ENCODE results near the gene OR2H2. TPM values are rescaled to one million over a fixed set of nuclear protein-coding genes. Genes with fewer than 3 reads are reported as not detected.

OR2H2 gene
- total and polyA plus RNA-seq, 4 experiments from 2014 or later: not detected

DNA sequence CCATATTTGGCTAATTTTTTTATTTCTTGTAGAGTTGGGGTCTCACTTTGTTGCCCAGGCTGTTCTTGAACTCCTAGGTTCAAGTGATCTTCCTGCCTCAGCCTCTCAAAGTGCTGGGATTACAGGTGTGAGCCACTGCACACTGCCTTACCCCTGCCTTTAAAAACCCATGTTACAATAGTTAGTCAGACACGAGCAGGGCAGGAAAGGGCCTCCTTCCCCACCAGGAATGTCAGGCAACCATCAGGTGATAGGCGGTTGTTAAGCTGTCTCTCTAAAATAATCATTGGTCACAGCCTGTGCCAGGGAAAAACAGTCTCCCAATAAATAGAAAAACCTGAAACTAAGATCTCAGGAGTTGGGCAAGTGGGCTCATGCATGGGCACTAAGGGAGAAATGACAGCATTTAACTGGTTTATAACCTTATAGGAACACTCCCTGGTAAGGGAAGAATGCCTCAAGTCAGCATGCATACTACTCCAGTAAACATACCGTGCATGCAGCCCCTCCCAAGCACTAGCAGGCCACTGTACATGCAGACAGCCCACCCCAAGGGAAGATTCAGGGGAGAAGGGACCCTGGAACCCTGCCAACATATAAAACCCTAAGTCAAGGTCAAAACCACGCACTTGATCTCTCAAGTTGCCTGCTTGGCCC, 8.4 kb downstream of the OR2H2 start:
- Mint-ChIP-seq H3K36me3 (no peaks in the 10 kb centered on the region), H3K4me1 (peaks cover 0 to 1% (median 0%) of the 10 kb centered on the region in 4 donors), H3K4me3 (no peak overlapping the region), H3K27ac (no peak overlapping the region), H3K27me3 (peaks cover 5 to 15% of the 10 kb centered on the region in 2 donors), H3K9me3 (no peaks in the 10 kb centered on the region)
- Histone ChIP-seq H3K36me3 (ENCODE audit: insufficient read depth, low read length) (no peaks in the 10 kb centered on the region), H3K27ac (ENCODE audit: low read depth, low read length) (no peak overlapping the region), H3K4me1 (ENCODE audit: insufficient read depth, low read length) (no peaks in the 10 kb centered on the region), H3K27me3 (ENCODE audit: insufficient read depth, low read length) (peaks cover 15% of the 10 kb centered on the region), H3K9me3 (ENCODE audit: control insufficient read depth in 1 of 2, low read length in 2 of 2) (no peaks in the 10 kb centered on the region), H3K4me3 (ENCODE audit: low read length in 2 of 2) (no peak overlapping the region)
- ChIA-PET CTCF (ENCODE audit: partially characterized antibody) (no interaction called here), POLR2A (ENCODE audit: partially characterized antibody) (no interaction called here)
- DNase-seq: no peak
- intact Hi-C loops (cut with micrococcal nuclease): no loop called here

DNA sequence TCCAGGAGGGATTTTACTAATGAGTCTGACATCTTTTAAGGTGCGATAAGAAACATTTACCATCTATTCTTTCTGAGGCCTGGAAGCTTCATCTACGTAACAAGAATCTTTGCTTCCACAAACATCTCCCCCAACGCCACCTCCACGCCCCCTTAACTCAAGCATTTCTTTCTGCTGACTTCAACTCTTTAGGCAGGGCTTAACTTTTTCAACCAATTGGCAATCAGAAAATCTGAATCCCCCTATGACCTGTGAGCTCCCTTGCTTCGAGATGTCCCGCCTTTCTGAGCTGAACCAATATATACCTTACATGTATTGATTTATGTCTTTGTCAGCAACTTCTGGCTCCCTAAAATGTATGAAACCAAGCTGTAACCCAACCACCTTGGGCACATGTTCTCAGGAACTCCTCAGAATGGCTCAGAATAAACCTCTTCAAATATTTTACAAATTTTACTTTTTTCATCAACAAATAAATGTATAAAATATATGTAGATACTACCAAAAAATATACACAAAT, 11.5 kb downstream of the OR2H2 start:
- POLR2A ChIA-PET (ENCODE audit: partially characterized antibody): no interaction called here
- peaks cover 5% of the 10 kb centered on the region for H3K27me3 ChIP-seq (ENCODE audit: insufficient read depth, low read length)
- no peak overlapping the region for H3K27ac ChIP-seq (ENCODE audit: low read depth, low read length)
- no peaks in the 10 kb centered on the region for H3K4me1 ChIP-seq (ENCODE audit: insufficient read depth, low read length)
- Mint-ChIP-seq H3K4me1 (no peaks in the 10 kb centered on the region), H3K27me3 (peaks cover 0 to 4% of the 10 kb centered on the region in 2 donors), H3K4me3 (no peak overlapping the region), H3K9me3 (no peaks in the 10 kb centered on the region), H3K27ac (no peak overlapping the region), H3K36me3 (no peaks in the 10 kb centered on the region)
- no peak for DNase-seq
- H3K36me3 ChIP-seq (ENCODE audit: insufficient read depth, low read length): no peaks in the 10 kb centered on the region
- CTCF ChIA-PET (ENCODE audit: partially characterized antibody): interaction anchor here (1.2 kb wide), 1 partner anchor 21 kb away, joined by 3 read pairs; no protein-coding TSS in a partner anchor
- intact Hi-C loops (cut with micrococcal nuclease): no loop called here
- H3K4me3 ChIP-seq (ENCODE audit: low read length in 2 of 2): no peak overlapping the region
- H3K9me3 ChIP-seq (ENCODE audit: control insufficient read depth in 1 of 2, low read length in 2 of 2): no peaks in the 10 kb centered on the region

DNA sequence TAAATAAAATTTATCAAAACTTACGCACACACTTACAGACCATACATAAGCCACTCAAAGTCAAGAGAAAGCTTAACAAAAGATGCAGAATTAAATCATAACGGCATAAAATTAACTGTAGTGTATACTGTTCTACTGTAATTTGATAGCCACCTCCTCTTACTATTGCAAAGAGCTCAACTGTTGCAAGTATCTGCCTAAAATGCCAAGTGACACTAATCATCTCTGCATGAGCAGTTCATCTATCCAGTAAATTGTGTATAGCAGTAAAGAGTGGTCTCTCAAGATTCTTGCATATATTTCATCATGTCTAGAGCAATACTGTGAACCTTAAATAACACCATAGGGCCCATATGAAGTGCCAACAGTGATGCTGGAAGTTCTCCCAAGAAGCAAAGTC, 12.3 kb downstream of the OR2H2 start:
- intact Hi-C loops (cut with micrococcal nuclease): no loop called here
- Histone ChIP-seq H3K4me1 (ENCODE audit: insufficient read depth, low read length) (no peaks in the 10 kb centered on the region), H3K36me3 (ENCODE audit: insufficient read depth, low read length) (no peaks in the 10 kb centered on the region), H3K27me3 (ENCODE audit: insufficient read depth, low read length) (peaks cover 5% of the 10 kb centered on the region), H3K4me3 (ENCODE audit: low read length in 2 of 2) (no peak overlapping the region), H3K9me3 (ENCODE audit: control insufficient read depth in 1 of 2, low read length in 2 of 2) (no peaks in the 10 kb centered on the region), H3K27ac (ENCODE audit: low read depth, low read length) (no peak overlapping the region)
- no peak for DNase-seq
- no peak overlapping the region for H3K27ac Mint-ChIP-seq
- no peaks in the 10 kb centered on the region for H3K27me3 Mint-ChIP-seq
- ChIA-PET CTCF (ENCODE audit: partially characterized antibody) (interaction anchor here (1.2 to 2.0 kb wide), 3 partner anchors 8 to 56 kb away, joined by 3 to 10 read pairs (median 5); no protein-coding TSS in a partner anchor), POLR2A (ENCODE audit: partially characterized antibody) (no interaction called here)
- no peaks in the 10 kb centered on the region for H3K4me1 Mint-ChIP-seq
- H3K36me3 Mint-ChIP-seq: peaks cover 0 to under 1% of the 10 kb centered on the region in 2 donors
- no peak overlapping the region for H3K4me3 Mint-ChIP-seq
- H3K9me3 Mint-ChIP-seq: no peaks in the 10 kb centered on the region

DNA sequence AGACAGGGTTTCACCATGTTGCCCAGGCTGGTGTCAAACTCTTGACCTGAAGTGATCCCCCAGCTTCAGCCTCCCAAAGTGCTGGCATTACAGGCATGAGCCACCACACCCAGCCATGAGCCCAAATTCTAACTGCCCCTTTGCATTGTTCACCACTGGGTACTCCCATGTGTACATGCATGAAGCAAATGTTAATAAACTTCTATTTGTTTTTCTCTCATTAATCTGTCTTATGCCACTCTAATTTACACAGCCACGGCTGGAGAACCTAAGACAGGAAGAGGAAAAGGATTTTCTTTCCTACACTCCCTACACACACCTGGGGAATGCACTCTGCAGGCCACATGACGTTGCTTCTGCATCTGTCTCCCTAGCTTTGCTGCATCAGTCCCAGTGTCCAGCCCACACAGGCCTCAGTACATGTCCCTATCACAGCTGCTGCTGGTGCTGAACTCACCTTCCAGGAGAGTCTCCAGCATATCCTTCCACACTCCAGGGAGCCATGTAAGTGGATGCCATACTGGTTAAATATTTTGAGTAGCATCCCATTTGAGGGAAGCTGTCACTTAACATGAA, 13.3 kb downstream of the OR2H2 start:
- no peak overlapping the region for H3K4me3 ChIP-seq (ENCODE audit: low read length in 2 of 2)
- H3K27me3 ChIP-seq (ENCODE audit: insufficient read depth, low read length): peaks cover 5% of the 10 kb centered on the region
- intact Hi-C loops (cut with micrococcal nuclease): no loop called here
- Mint-ChIP-seq H3K27ac (no peak overlapping the region), H3K27me3 (no peaks in the 10 kb centered on the region), H3K36me3 (peaks cover 4 to 10% of the 10 kb centered on the region in 2 donors), H3K9me3 (no peaks in the 10 kb centered on the region), H3K4me3 (no peak overlapping the region), H3K4me1 (no peaks in the 10 kb centered on the region)
- H3K27ac ChIP-seq (ENCODE audit: low read depth, low read length): no peak overlapping the region
- H3K9me3 ChIP-seq (ENCODE audit: control insufficient read depth in 1 of 2, low read length in 2 of 2): no peaks in the 10 kb centered on the region
- ChIA-PET POLR2A (ENCODE audit: partially characterized antibody) (no interaction called here), CTCF (ENCODE audit: partially characterized antibody) (interaction anchor here (1.5 to 2.0 kb wide), 3 partner anchors 9 to 55 kb away, joined by 5 to 10 read pairs (median 5); no protein-coding TSS in a partner anchor)
- H3K4me1 ChIP-seq (ENCODE audit: insufficient read depth, low read length): no peaks in the 10 kb centered on the region
- H3K36me3 ChIP-seq (ENCODE audit: insufficient read depth, low read length): no peaks in the 10 kb centered on the region
- DNase-seq: no peak

DNA sequence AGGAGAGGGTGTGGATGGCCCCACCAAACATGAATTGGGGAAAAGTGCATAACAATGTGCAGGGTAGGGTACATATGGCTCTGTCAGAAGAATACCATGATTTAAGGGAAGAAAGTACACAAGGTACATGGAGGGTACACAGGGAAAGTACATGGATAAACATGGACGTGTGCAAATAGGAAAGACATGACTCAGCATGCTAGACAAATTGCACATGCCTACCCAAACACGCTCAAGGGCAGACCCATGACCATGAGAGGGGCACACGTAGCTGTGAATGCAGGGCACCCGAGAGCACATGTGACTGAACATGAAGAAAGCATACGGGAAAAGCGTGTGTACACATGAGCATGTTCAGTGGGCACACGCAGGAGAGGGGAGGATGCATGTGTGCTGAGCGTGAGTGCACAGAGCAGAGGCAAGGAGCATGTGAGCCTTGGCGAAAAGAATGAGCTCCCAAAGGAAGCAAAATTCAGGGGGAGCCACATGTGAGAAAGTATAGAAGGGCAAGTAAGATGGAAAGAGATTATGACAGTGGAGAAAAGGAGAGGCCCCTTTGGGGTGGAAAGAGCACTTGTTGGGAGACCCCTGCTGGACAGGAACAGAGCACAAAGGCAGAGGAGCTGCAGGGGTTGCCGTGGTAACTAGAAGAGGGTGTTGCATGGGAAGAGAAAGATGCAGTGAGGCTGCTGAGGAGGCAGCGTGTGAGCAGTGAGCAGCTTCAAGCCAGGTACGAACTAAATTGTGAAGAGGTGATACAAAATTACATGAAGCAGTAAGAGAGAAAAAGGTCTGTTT, 17.8 kb downstream of the OR2H2 start:
- H3K4me3 Mint-ChIP-seq: no peak overlapping the region
- no peak overlapping the region for H3K4me3 ChIP-seq (ENCODE audit: low read length in 2 of 2)
- H3K36me3 ChIP-seq (ENCODE audit: insufficient read depth, low read length): peaks cover 28% of the 10 kb centered on the region
- intact Hi-C loops (cut with micrococcal nuclease): no loop called here
- no peaks in the 10 kb centered on the region for H3K9me3 Mint-ChIP-seq
- peaks cover 34 to 45% of the 10 kb centered on the region in 2 donors for H3K36me3 Mint-ChIP-seq
- H3K4me1 ChIP-seq (ENCODE audit: insufficient read depth, low read length): no peaks in the 10 kb centered on the region
- no peaks in the 10 kb centered on the region for H3K9me3 ChIP-seq (ENCODE audit: control insufficient read depth in 1 of 2, low read length in 2 of 2)
- no peak for DNase-seq
- peak overlapping the region in 4 of 7 donors; percentile 11 to 75 (median 16) for H3K27ac Mint-ChIP-seq
- no peak overlapping the region for H3K27ac ChIP-seq (ENCODE audit: low read depth, low read length)
- H3K27me3 Mint-ChIP-seq: no peaks in the 10 kb centered on the region
- no peaks in the 10 kb centered on the region for H3K4me1 Mint-ChIP-seq
- CTCF ChIA-PET (ENCODE audit: partially characterized antibody): no interaction called here
- no peaks in the 10 kb centered on the region for H3K27me3 ChIP-seq (ENCODE audit: insufficient read depth, low read length)
- POLR2A ChIA-PET (ENCODE audit: partially characterized antibody): no interaction called here

DNA sequence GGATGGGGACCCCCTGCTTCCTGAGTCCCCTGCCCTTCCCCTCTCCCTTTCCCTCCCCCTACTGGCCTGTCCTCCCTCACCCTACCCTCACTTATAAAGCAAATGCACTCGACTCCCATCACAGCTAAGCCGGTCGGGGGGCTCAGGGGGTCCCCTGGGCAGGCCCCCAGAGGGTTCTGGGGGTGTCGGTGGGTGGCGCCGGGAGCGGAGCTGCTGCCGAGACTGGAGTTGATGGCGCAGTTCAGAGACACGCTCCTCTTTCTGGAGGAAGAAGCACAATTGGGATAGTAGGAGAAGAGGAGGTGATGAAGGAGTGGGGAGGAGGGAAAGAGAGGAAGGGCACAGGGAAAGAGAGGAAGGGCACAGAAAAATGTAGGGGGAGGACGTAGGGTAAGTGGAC, 18.5 kb downstream of the OR2H2 start:
- intact Hi-C loops (cut with micrococcal nuclease): no loop called here
- Histone ChIP-seq H3K27me3 (ENCODE audit: insufficient read depth, low read length) (no peaks in the 10 kb centered on the region), H3K36me3 (ENCODE audit: insufficient read depth, low read length) (peaks cover 30% of the 10 kb centered on the region), H3K9me3 (ENCODE audit: control insufficient read depth in 1 of 2, low read length in 2 of 2) (no peaks in the 10 kb centered on the region), H3K4me3 (ENCODE audit: low read length in 2 of 2) (no peak overlapping the region), H3K27ac (ENCODE audit: low read depth, low read length) (no peak overlapping the region), H3K4me1 (ENCODE audit: insufficient read depth, low read length) (no peaks in the 10 kb centered on the region)
- peaks cover 41 to 51% of the 10 kb centered on the region in 2 donors for H3K36me3 Mint-ChIP-seq
- peak overlapping the region in 2 of 7 donors; percentile 25 to 47 for H3K27ac Mint-ChIP-seq
- H3K27me3 Mint-ChIP-seq: no peaks in the 10 kb centered on the region
- no peaks in the 10 kb centered on the region for H3K9me3 Mint-ChIP-seq
- CTCF ChIA-PET (ENCODE audit: partially characterized antibody): no interaction called here
- POLR2A ChIA-PET (ENCODE audit: partially characterized antibody): no interaction called here
- no peak for DNase-seq
- H3K4me1 Mint-ChIP-seq: no peaks in the 10 kb centered on the region
- H3K4me3 Mint-ChIP-seq: no peak overlapping the region

DNA sequence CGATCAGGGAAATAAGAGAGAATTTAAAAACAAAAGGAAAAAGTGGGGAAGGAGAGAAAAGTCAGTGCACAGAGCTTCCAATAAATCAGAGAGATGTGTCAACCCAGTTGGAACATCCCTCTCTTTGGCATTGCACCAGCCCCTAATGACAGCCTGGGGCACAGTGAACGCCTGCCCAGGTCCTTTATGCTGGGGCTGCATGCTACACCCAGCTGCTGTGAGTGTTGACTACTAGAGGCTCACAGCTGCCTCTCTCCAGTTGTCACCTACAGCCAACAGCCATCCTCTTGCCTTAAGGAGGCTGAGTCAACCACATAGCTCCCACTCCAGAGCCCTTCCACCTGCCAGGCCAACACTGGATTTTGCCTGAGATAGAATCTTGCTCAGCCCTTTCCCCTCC, 19.0 kb downstream of the OR2H2 start:
- Mint-ChIP-seq H3K27ac (peak overlapping the region in 2 of 7 donors; percentile 11 to 47), H3K4me3 (no peak overlapping the region), H3K36me3 (peaks cover 46 to 52% of the 10 kb centered on the region in 2 donors), H3K27me3 (no peaks in the 10 kb centered on the region), H3K4me1 (no peaks in the 10 kb centered on the region), H3K9me3 (no peaks in the 10 kb centered on the region)
- intact Hi-C loops (cut with micrococcal nuclease): no loop called here
- H3K4me3 ChIP-seq (ENCODE audit: low read length in 2 of 2): no peak overlapping the region
- no peaks in the 10 kb centered on the region for H3K27me3 ChIP-seq (ENCODE audit: insufficient read depth, low read length)
- DNase-seq: no peak
- H3K36me3 ChIP-seq (ENCODE audit: insufficient read depth, low read length): peaks cover 34% of the 10 kb centered on the region
- ChIA-PET CTCF (ENCODE audit: partially characterized antibody) (no interaction called here), POLR2A (ENCODE audit: partially characterized antibody) (no interaction called here)
- H3K9me3 ChIP-seq (ENCODE audit: control insufficient read depth in 1 of 2, low read length in 2 of 2): no peaks in the 10 kb centered on the region
- H3K4me1 ChIP-seq (ENCODE audit: insufficient read depth, low read length): no peaks in the 10 kb centered on the region
- H3K27ac ChIP-seq (ENCODE audit: low read depth, low read length): no peak overlapping the region

Data from CD4-positive, alpha-beta memory T cell (primary cell).